Fibroblast of lung (primary cell): ENCODE data around the gene TNFSF10. TPM values are rescaled to one million over a fixed set of nuclear protein-coding genes. Genes with fewer than 3 reads are reported as not detected.

Experiments
- DNase-seq, 2 donors: peaks; one replicate each; pipeline versions ENCODE4 v3.0.0 to v3.0.0-alpha.2; 2010; ENCODE audit warnings: low read depth in 2 of 2
- H2AFZ ChIP-seq: 2 replicates; pipeline ENCODE4 v1.5.1; 2012; ENCODE audit warnings: low read length, control low read depth, inconsistent platforms
- H3K27ac ChIP-seq: 2 replicates; pipeline ENCODE4 v1.5.1; 2011; ENCODE audit warnings: low read length, control low read depth; ENCODE audit not compliant: insufficient read depth
- H3K27me3 ChIP-seq: 2 replicates; pipeline ENCODE4 v1.5.1; 2011; ENCODE audit warnings: mild to moderate bottlenecking, low read length; ENCODE audit not compliant: control insufficient read depth, insufficient read depth
- H3K36me3 ChIP-seq: 2 replicates; pipeline ENCODE4 v1.5.1; 2011; ENCODE audit warnings: low read length; ENCODE audit not compliant: control insufficient read depth, insufficient read depth
- H3K4me1 ChIP-seq: 2 replicates; pipeline ENCODE4 v1.5.1; 2011; ENCODE audit warnings: low read length; ENCODE audit not compliant: control insufficient read depth, insufficient read depth; ENCODE audit errors: extremely low read depth
- H3K4me2 ChIP-seq: 2 replicates; pipeline ENCODE4 v1.5.1; 2011; ENCODE audit warnings: low read length, control low read depth; ENCODE audit not compliant: insufficient read depth; ENCODE audit errors: extremely low read depth
- H3K4me3 ChIP-seq, 4 experiments: fragments of 200-600 bp in 1 of 4; sonication (generic) in 1 of 4; replicated peaks in 1 of 4; 2 replicates each; pipeline ENCODE4 v1.5.1; 2011 to 2016; ENCODE audit warnings: low read length in 4 of 4, low read depth in 3 of 4, mild to moderate bottlenecking in 3 of 4, control low read depth in 2 of 4, inconsistent platforms in 1 of 4, mixed read lengths in 1 of 4; ENCODE audit not compliant: insufficient read depth in 1 of 4; ENCODE audit errors: control extremely low read depth in 1 of 4
- H3K79me2 ChIP-seq: 2 replicates; pipeline ENCODE4 v1.5.1; 2012; ENCODE audit warnings: mild to moderate bottlenecking, low read length, inconsistent platforms; ENCODE audit not compliant: control insufficient read depth, insufficient read depth
- H3K9ac ChIP-seq: 2 replicates; pipeline ENCODE4 v1.5.1; 2011; ENCODE audit warnings: mild to moderate bottlenecking, low read length, control low read depth; ENCODE audit not compliant: insufficient read depth
- H3K9me3 ChIP-seq: 2 replicates; pipeline ENCODE4 v1.5.1; 2012; ENCODE audit warnings: low read depth, low read length; ENCODE audit not compliant: control insufficient read depth, insufficient read depth
- H4K20me1 ChIP-seq: 2 replicates; pipeline ENCODE4 v1.5.1; 2011; ENCODE audit warnings: low read length; ENCODE audit not compliant: control insufficient read depth, insufficient read depth; ENCODE audit errors: extremely low read depth
- EZH2 ChIP-seq: IDR thresholded peaks from 2 replicates; pipeline ENCODE4 v1.5.1; 2012; ENCODE audit warnings: low read length, control low read depth, mild to moderate bottlenecking; ENCODE audit errors: missing control alignments
- polyA plus RNA-seq, 2 donors: library from polyadenylated mRNA; depleted of rRNA in 1 of 2; stranded (reverse) in 1 of 2; unstranded in 1 of 2; fragments of >200 nt; gene quantifications; 2 replicates each; pipeline ENCODE4 v1.2.1, GENCODE V29; 2011 to 2012; ENCODE audit warnings: missing spikeins in 1 of 2
- total RNA-seq: library from RNA; depleted of rRNA; stranded (reverse); fragments of >200 nt; gene quantifications from 2 replicates; pipeline ENCODE4 v1.2.1, GENCODE V29; 2014
- TF ChIP-seq, protein P1 (sequence below), 2 donors: IDR thresholded peaks in 1 of 2; conservative IDR thresholded peaks in 1 of 2; 1 replicate in 1 of 2; 2 replicates in 1 of 2; pipeline ENCODE4 v1.5.1; 2011 to 2012; ENCODE audit warnings: low read length in 2 of 2, control low read depth in 1 of 2, inconsistent platforms in 1 of 2, low read depth in 1 of 2, mild to moderate bottlenecking in 1 of 2

TNFSF10 gene
- total and polyA plus RNA-seq, 2 donors (not counting 1 experiment from before 2014, with no cell fraction given) = 1.3 to 4.3 TPM

DNA sequence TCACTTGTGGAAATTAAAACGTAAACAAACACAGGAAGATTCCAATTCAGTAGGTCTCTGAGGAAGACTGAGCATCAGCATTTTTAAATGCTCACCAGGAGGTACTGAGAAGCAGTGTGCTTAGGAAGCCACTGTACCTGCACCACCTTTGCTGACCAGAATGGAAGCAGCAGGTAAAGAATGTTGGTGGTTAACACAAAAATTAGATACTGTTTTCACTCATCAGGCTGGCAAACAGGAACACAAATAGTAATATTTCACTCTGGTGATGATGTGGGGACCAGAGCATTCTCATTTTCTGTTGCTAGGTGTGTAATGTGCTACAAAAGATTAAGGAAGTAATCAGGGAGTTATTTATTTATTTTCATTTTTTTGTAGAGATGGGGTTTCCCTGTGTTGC is 45.1 kb downstream of the TNFSF10 start:
- no peak for DNase-seq
- no peaks in the 10 kb centered on the region for H3K36me3 ChIP-seq
- H2AFZ ChIP-seq = no peak overlapping the region
- no peaks in the 10 kb centered on the region for H4K20me1 ChIP-seq
- no peak overlapping the region for H3K27ac ChIP-seq
- H3K9ac ChIP-seq = no peak overlapping the region
- H3K4me2 ChIP-seq = no peak overlapping the region
- no peak overlapping the region for H3K4me3 ChIP-seq
- H3K27me3 ChIP-seq = no peaks in the 10 kb centered on the region
- H3K79me2 ChIP-seq = no peaks in the 10 kb centered on the region
- TF ChIP-seq, protein P1, sequence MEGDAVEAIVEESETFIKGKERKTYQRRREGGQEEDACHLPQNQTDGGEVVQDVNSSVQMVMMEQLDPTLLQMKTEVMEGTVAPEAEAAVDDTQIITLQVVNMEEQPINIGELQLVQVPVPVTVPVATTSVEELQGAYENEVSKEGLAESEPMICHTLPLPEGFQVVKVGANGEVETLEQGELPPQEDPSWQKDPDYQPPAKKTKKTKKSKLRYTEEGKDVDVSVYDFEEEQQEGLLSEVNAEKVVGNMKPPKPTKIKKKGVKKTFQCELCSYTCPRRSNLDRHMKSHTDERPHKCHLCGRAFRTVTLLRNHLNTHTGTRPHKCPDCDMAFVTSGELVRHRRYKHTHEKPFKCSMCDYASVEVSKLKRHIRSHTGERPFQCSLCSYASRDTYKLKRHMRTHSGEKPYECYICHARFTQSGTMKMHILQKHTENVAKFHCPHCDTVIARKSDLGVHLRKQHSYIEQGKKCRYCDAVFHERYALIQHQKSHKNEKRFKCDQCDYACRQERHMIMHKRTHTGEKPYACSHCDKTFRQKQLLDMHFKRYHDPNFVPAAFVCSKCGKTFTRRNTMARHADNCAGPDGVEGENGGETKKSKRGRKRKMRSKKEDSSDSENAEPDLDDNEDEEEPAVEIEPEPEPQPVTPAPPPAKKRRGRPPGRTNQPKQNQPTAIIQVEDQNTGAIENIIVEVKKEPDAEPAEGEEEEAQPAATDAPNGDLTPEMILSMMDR (conservative IDR thresholded peaks at IDR 0.05 in 1 of 2, IDR thresholded peaks at IDR 0.05 in 1 of 2; ENCODE audit: low read depth in 1 of 2, low read length in 2 of 2) = no peak
- TF ChIP-seq EZH2 = no peak
- H3K4me1 ChIP-seq = no peaks in the 10 kb centered on the region
- H3K9me3 ChIP-seq = no peaks in the 10 kb centered on the region

DNA sequence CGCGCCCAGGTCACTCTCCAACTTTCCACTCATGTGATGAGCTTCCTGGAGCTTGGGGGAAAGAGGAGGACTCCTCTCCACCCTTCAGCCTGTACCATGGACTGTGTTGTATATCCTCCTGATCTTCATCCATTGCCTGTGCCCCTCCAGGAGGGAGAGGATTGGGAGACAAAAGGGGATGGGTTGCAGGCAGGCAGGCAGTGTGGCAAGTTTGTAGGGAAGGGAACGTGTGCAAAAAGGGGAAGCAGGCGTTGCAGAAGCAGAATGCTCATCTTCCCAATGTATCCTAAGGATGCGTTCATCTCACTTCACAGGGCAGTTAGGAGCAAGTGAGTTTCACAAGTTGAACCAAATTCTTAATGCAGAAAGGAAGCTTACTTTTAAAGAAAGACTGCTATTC is 46.9 kb downstream of the TNFSF10 start:
- no peaks in the 10 kb centered on the region for H3K27me3 ChIP-seq
- H2AFZ ChIP-seq = peak overlapping the region; percentile 78
- H3K4me3 ChIP-seq = peak overlapping the region in 2 of 4 experiments; percentile 63 to 83
- no peaks in the 10 kb centered on the region for H3K4me1 ChIP-seq
- TF ChIP-seq, protein P1 (conservative IDR thresholded peaks at IDR 0.05 in 1 of 2, IDR thresholded peaks at IDR 0.05 in 1 of 2; ENCODE audit: low read depth in 1 of 2, low read length in 2 of 2) = no peak
- no peaks in the 10 kb centered on the region for H3K36me3 ChIP-seq
- H3K79me2 ChIP-seq = no peaks in the 10 kb centered on the region
- no peaks in the 10 kb centered on the region for H4K20me1 ChIP-seq
- DNase-seq = no peak
- no peaks in the 10 kb centered on the region for H3K9me3 ChIP-seq
- no peak overlapping the region for H3K9ac ChIP-seq
- H3K27ac ChIP-seq = no peak overlapping the region
- H3K4me2 ChIP-seq = peak overlapping the region; percentile 37

DNA sequence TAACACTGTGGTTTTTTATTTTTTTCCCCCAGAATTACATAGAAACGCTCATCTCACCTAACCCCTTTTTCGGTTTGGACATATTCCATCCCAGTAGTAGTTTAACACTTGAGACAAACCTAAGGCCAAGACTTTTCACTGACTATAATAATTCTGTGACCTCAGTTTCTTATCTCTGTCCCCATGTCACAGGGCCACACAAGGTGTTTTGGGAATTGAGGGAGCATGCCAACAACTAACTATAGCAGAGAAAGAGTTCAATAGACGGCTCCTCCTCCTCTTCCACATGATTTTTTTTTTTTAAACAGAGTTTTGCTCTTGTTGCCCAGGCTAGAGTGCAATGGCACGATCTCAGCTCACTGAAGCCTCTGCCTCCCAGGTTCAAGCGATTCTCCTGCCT is 47.5 kb downstream of the TNFSF10 start:
- DNase-seq = no peak
- H3K27ac ChIP-seq = no peak overlapping the region
- H4K20me1 ChIP-seq = no peaks in the 10 kb centered on the region
- H3K9me3 ChIP-seq = no peaks in the 10 kb centered on the region
- no peak overlapping the region for H3K4me2 ChIP-seq
- H3K27me3 ChIP-seq = no peaks in the 10 kb centered on the region
- no peaks in the 10 kb centered on the region for H3K36me3 ChIP-seq
- H3K9ac ChIP-seq = no peak overlapping the region
- no peaks in the 10 kb centered on the region for H3K79me2 ChIP-seq
- H3K4me1 ChIP-seq = no peaks in the 10 kb centered on the region
- H2AFZ ChIP-seq = no peak overlapping the region
- H3K4me3 ChIP-seq = no peak overlapping the region
- no peak for TF ChIP-seq EZH2
- TF ChIP-seq, protein P1 (conservative IDR thresholded peaks at IDR 0.05 in 1 of 2, IDR thresholded peaks at IDR 0.05 in 1 of 2; ENCODE audit: low read depth in 1 of 2, low read length in 2 of 2) = no peak
